SW 1271 (cell line): ENCODE data around the gene UGT1A8.
"Not testable (repeated sequence)": the region's sequence is repeated elsewhere in the genome, so short reads cannot be mapped to it uniquely, and the experiment has no call there.

Experiments
- DNase-seq, 2 experiments: peaks; one replicate each; lab custom pipeline; 2025; lab: John Stamatoyannopoulos, UW

The UGT1A8 gene

GRCh38 chr2:233617476-233617875 is at the start of gene UGT1A8:
UGT1A8 (plus strand) TSS chr2:233617633; CDS start chr2:233617708, 75 bp downstream.
- not testable (repeated sequence) for DNase-seq

- no peak for DNase-seq
These were observed 46.4 kb upstream of the UGT1A8 start for GRCh38 chr2:233571001-233571400.

DNA sequence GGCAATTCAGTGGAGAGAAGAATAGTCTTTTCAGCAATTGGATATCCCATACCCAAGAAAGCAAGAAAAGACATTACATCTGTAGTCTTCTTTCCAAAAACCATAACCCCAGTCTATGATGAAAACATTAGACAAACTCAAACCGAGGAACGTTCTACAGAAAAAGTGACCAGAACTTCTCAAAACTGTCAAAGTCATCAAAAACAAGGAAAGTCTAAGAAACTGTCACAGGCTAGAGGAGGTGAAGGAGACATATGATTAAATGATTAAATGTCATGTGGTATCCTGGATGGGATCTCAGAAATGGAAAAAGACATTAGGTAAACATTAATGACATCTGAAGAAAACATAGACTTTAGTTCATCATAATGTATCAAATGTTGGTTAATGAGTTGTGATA is 46.0 kb upstream of the UGT1A8 start:
- no peak for DNase-seq

- DNase-seq, result no peak
These were observed 45.0 kb upstream of the UGT1A8 start for GRCh38 chr2:233572468-233572867.

GRCh38 chr2:233577341-233577740 is 40.1 kb upstream of the UGT1A8 start:
- DNase-seq, result not testable (repeated sequence)

GRCh38 chr2:233583217-233583965 is 34.0 kb upstream of the UGT1A8 start:
- DNase-seq, result not testable (repeated sequence)

DNA sequence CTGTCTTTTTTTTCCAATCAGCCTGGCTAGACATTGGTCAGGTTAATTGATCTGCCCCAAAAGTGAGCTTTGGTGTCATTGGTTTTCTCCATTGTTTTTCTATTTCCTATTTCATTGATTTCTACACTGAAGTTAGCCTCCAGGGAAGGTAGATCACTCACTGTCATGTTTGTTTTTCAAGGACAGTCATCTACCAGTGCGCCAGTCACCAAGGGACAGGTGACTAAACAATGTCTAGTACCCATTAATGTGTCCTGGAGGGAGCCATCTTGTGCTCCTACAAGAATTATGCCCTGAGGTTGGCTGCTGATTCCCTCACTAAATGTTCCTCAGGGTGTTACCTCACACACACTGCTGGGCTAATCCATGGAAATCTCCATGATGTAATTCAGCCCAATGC is 33.2 kb upstream of the UGT1A8 start:
- no peak for DNase-seq

- DNase-seq, result no peak
These were observed 29.0 kb upstream of the UGT1A8 start for GRCh38 chr2:233588400-233588799.

DNA sequence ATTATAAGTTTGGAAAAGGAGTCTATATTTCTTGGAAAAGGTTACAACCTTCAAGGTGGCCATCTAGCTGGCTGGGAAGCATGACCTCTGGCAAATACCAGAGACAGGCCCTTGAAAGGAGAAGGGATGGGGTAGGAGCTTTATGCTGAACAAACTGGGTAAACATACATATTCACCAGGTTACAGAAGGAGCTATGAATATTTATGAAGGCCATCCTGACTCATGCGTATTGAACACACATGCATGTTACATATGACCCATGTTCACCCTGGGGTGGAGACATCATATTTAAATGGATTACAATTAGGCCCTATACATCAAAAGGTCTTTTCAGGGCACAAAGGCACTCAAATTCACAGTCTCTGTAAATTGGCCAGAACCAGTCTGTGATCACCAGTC is 24.7 kb upstream of the UGT1A8 start:
- not testable (repeated sequence) for DNase-seq

- no peak for DNase-seq
These were observed 24.2 kb upstream of the UGT1A8 start for GRCh38 chr2:233593201-233593600.

- DNase-seq, result no peak
These were observed 19.9 kb upstream of the UGT1A8 start for GRCh38 chr2:233597522-233597921.

GRCh38 chr2:233598952-233599351 is 18.5 kb upstream of the UGT1A8 start:
- DNase-seq, result no peak

- DNase-seq, result no peak
These were observed 17.0 kb upstream of the UGT1A8 start for GRCh38 chr2:233600386-233600785.

DNA sequence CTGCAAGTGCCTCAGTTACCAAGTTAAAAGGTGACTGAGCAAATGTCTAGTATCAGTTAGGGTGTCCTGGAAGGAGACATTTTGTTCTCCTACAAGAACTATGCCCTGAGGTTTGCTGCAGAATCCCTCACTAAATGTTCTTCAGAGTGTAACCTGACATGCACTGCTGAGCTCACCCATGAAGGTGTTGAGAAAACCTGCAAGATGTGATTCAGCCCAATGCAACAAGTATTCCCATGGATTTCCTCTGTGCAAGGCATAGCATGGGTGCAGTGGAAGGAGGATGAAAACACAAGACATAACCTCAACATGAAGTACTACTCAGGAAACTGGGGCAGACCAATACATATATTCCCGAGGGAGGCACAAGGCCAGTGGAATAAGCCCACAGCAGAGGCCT is 15.4 kb upstream of the UGT1A8 start:
- no peak for DNase-seq

GRCh38 chr2:233603520-233603919 is 13.9 kb upstream of the UGT1A8 start:
- DNase-seq, result no peak

DNA sequence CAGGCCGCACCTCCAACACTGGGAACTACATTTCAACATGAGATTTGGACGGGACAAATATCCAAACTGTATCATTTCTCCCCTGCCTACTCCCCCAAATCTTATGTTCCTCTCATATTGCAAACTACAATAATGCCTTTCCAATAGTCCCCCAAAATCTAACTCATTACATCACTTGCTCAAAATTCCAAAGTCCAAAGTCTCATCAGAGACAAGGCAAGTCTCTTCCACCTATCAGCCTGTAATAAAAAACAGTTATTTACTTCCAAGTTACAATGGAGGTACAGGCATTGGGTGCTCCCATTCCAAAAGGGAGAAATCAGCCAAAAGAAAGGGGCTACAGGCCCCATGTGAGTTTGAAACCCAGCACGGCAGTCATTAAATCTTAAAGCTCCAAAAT is 12.6 kb upstream of the UGT1A8 start:
- no peak for DNase-seq

GRCh38 chr2:233605680-233606079 is 11.8 kb upstream of the UGT1A8 start:
- DNase-seq, result no peak

DNA sequence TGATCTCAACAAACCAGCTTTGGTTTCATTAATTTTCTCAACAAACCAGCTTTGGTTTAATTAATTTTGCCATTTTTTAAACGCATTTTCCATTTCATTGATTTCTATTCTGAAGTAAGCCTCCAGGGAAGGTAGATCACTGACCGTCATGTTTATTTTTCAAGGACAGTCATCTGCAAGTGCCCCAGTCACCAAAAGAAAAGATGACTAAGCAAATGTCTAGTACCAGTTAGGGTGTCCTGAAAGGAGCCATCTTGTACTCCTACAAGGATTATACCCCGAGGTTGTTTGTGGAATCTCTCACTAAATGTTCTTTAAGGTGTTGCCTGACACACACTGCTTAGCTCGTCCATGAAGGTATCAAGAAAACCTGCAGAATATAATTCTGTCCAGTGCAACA is 6.1 kb upstream of the UGT1A8 start:
- no peak for DNase-seq

- no peak for DNase-seq
These were observed 2.8 kb downstream of the UGT1A8 start for GRCh38 chr2:233620204-233620603.

DNA sequence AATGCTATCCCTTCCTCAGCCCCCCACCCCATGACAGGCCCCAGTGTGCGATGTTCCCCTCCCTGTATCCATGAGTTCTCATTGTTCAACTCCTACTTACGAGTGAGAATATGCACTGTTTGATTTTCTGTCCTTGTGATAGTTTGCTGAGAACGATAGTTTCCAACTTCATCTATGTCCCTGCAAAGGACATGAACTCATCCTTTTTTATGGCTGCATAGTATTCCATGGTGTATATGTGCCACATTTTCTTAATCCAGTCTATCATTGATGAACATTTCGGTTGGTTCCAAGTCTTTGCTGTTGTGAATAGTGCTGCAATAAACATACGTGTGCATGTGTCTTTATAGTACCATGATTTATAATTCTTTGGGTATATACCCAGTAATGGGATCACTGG is 4.4 kb downstream of the UGT1A8 start:
- DNase-seq, result not testable (repeated sequence)

- no peak for DNase-seq
These were observed 10.0 kb downstream of the UGT1A8 start for GRCh38 chr2:233627331-233628025.

DNA sequence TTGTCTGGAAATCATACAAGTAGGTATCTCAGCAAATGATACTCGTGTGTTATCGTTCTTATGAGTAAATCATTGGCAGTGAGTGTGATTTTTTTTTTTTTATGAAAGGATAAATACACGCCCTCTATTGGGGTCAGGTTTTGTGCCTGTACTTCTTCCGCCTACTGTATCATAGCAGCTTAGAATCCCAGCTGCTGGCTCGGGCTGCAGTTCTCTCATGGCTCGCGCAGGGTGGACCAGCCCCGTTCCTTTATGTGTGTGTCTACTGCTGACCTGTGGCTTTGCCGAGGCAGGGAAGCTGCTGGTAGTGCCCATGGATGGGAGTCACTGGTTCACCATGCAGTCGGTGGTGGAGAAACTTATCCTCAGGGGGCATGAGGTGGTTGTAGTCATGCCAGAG is 18.9 kb downstream of the UGT1A8 start, which contains the start of gene UGT1A10:
Gene UGT1A10, plus strand, starts transcription at position 143 of the 400 bp plus-strand sequence. Its CDS starts 75 bp downstream, at position 218.
- not testable (repeated sequence) for DNase-seq

DNA sequence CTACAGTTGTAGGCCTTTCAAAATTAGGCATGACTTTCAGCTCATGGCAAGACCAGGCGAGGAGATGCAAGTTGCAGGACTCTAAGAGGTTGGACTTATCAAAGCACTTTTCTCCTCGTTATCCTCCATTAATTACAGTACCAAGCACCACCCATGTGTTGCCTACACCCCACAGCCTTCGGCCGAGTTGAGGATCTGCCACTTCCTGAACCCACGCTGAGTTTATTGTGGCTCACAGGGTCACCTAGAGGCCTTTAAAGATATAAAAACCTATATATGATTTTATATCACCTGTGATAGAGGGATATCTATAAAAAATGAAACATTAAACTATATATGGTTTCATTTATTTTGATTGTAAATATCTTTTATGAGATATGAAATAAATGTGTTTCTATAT is 21.4 kb downstream of the UGT1A8 start:
- no peak for DNase-seq
